DND-41 (cell line): ENCODE data around the gene WDR38.

ENCODE experiments used
- EZH2 ChIP-seq: IDR thresholded peaks from 3 replicates; pipeline ENCODE4 v1.6.1; 2012; ENCODE audit warnings: borderline replicate concordance, low read depth, mild to moderate bottlenecking, moderate library complexity, low read length, inconsistent platforms; ENCODE audit not compliant: severe bottlenecking
- TF ChIP-seq, protein P1 (sequence below): IDR thresholded peaks from 2 replicates; pipeline ENCODE4 v1.5.1; 2012; ENCODE audit warnings: borderline replicate concordance, low read length, moderate library complexity, mild to moderate bottlenecking; ENCODE audit not compliant: poor library complexity, severe bottlenecking; ENCODE audit errors: extremely low read depth

DNA sequence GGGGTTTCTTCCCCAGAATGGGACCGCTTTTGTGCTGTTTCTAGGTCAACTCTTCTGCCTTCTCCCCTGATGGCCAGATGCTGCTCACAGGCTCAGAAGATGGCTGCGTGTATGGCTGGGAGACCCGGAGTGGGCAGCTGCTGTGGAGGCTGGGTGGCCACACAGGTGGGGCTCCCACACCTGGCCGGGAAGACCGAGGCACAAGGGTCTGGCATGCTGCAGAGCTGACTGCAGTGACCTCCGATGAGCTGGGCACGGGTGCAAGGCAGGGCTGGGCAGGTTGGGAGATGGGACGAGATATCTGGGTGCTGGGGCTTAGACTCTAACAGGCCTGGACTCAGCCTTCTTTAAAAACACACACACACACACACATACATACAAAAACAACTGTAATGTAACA is 901 bp downstream of the WDR38 start:
- TF ChIP-seq, protein P1, sequence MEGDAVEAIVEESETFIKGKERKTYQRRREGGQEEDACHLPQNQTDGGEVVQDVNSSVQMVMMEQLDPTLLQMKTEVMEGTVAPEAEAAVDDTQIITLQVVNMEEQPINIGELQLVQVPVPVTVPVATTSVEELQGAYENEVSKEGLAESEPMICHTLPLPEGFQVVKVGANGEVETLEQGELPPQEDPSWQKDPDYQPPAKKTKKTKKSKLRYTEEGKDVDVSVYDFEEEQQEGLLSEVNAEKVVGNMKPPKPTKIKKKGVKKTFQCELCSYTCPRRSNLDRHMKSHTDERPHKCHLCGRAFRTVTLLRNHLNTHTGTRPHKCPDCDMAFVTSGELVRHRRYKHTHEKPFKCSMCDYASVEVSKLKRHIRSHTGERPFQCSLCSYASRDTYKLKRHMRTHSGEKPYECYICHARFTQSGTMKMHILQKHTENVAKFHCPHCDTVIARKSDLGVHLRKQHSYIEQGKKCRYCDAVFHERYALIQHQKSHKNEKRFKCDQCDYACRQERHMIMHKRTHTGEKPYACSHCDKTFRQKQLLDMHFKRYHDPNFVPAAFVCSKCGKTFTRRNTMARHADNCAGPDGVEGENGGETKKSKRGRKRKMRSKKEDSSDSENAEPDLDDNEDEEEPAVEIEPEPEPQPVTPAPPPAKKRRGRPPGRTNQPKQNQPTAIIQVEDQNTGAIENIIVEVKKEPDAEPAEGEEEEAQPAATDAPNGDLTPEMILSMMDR, result no peak
- TF ChIP-seq EZH2, result no peak
